Ovary (tissue), 3 donors: Measurements from ENCODE around the gene NDUFB2.

Source experiments
- POLR2A ChIP-seq: fragments of 450-650 bp; IDR thresholded peaks from one replicate; pipeline ENCODE4 v1.6.1; 2017; ENCODE audit warnings: antibody characterized with exemption, mild to moderate bottlenecking, moderate library complexity
- TF ChIP-seq, protein P1 (sequence below), 3 donors: fragments of 450-650 bp in 2 of 3; fragments of 200-600 bp in 1 of 3; IDR thresholded peaks; one replicate each; pipeline versions ENCODE4 v1.5.1 to v1.8.0; 2016 to 2022; ENCODE audit warnings: antibody characterized with exemption in 3 of 3, mild to moderate bottlenecking in 1 of 3
- donor health status: DM: no; HTN: no; CAD: no.

DNA sequence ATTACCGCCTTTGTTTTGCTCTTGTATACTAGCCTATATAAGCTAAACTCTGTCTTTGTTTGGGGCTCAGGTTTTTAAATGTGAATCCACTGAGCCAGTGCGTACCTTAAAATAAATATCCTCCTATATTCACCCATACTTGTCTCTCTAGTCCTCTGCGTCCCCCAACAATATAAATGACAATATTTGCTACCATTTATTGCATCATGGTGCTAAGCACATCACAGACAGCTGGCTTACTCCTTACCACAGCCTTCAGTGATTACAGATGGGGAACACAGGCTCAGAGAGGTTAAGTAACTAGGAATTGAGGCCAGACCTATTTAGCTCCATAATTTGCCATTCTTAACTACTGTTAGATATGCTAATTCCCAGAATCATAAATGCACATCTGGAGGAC lies 27.2 kb upstream of the NDUFB2 start:
- TF ChIP-seq, protein P1, sequence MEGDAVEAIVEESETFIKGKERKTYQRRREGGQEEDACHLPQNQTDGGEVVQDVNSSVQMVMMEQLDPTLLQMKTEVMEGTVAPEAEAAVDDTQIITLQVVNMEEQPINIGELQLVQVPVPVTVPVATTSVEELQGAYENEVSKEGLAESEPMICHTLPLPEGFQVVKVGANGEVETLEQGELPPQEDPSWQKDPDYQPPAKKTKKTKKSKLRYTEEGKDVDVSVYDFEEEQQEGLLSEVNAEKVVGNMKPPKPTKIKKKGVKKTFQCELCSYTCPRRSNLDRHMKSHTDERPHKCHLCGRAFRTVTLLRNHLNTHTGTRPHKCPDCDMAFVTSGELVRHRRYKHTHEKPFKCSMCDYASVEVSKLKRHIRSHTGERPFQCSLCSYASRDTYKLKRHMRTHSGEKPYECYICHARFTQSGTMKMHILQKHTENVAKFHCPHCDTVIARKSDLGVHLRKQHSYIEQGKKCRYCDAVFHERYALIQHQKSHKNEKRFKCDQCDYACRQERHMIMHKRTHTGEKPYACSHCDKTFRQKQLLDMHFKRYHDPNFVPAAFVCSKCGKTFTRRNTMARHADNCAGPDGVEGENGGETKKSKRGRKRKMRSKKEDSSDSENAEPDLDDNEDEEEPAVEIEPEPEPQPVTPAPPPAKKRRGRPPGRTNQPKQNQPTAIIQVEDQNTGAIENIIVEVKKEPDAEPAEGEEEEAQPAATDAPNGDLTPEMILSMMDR (IDR thresholded peaks at IDR 0.05) = no peak
- no peak for TF ChIP-seq POLR2A
